IMR-90 (cell line): ENCODE results near the gene PLD6. TPM values are rescaled to one million over a fixed set of nuclear protein-coding genes. Genes with fewer than 3 reads are reported as not detected.

Experiments used
- ATAC-seq: fragments of 200-7000 bp; cut with Tn5 transposase; 2 replicates; pipeline ENCODE4 v1.9.1; 2020; ENCODE audit warnings: low read depth, mild to moderate bottlenecking, moderate library complexity
- BruUV-seq: library from RNA; stranded (reverse); fragments of 400-500 nt; replicated peaks from 2 replicates; lab custom pipeline; 2021; lab: Mats Ljungman, UMichigan
- CTCF ChIA-PET: fragments of 300-600 bp; formaldehyde crosslinking; extraction: SDS; loops from one replicate; lab custom pipeline; 2021; ENCODE audit warnings: antibody characterized with exemption; lab: Yijun Ruan, JAX
- POLR2A ChIA-PET: fragments of 300-600 bp; sonication (Branson Sonifier 250); formaldehyde crosslinking; loops from one replicate; lab custom pipeline; 2022; ENCODE audit warnings: antibody characterized with exemption; ENCODE audit not compliant: unreplicated experiment; lab: Charles Lee
- DNase-seq: peaks from one replicate; pipeline ENCODE4 v3.0.0; 2013
- H2AFZ ChIP-seq: replicated peaks from 2 replicates; pipeline ENCODE3; 2013; ENCODE audit warnings: low read length, mild to moderate bottlenecking; ENCODE audit not compliant: poor library complexity
- H2AK5ac ChIP-seq: 2 replicates; pipeline ENCODE4 v1.6.1; 2013; ENCODE audit warnings: low read depth, low read length, inconsistent platforms
- H2AK9ac ChIP-seq: replicated peaks from 2 replicates; pipeline ENCODE3; 2013; ENCODE audit warnings: mild to moderate bottlenecking, low read depth, low read length, moderate library complexity; ENCODE audit not compliant: poor library complexity
- H2BK120ac ChIP-seq: 2 replicates; pipeline ENCODE4 v1.6.1; 2013; ENCODE audit warnings: low read depth, low read length, inconsistent platforms
- H2BK15ac ChIP-seq: 3 replicates; pipeline ENCODE4 v1.6.1; 2013; ENCODE audit warnings: low read depth, low read length, inconsistent platforms
- H2BK20ac ChIP-seq: 2 replicates; pipeline ENCODE4 v1.6.1; 2013; ENCODE audit warnings: low read depth, mild to moderate bottlenecking, inconsistent platforms, low read length, moderate library complexity
- H2BK5ac ChIP-seq: 2 replicates; pipeline ENCODE4 v1.6.1; 2013; ENCODE audit warnings: mild to moderate bottlenecking, low read depth, low read length, inconsistent platforms; ENCODE audit not compliant: poor library complexity, severe bottlenecking
- H3K14ac ChIP-seq: replicated peaks from 2 replicates; pipeline ENCODE4 v1.6.1; 2013; ENCODE audit warnings: low read depth, low read length, inconsistent platforms
- H3K18ac ChIP-seq: 2 replicates; pipeline ENCODE4 v1.6.1; 2013; ENCODE audit warnings: low read depth, low read length, control low read depth
- H3K23ac ChIP-seq: 2 replicates; pipeline ENCODE4 v1.6.1; 2013; ENCODE audit warnings: low read depth, low read length, inconsistent platforms
- H3K27ac ChIP-seq: 2 replicates; pipeline ENCODE4 v1.5.1; 2013; ENCODE audit warnings: mild to moderate bottlenecking, control low read depth, low read length; ENCODE audit not compliant: insufficient read depth
- H3K27me3 ChIP-seq: 2 replicates; pipeline ENCODE4 v1.6.1; 2013; ENCODE audit warnings: low read length; ENCODE audit not compliant: control insufficient read depth, insufficient read depth
- H3K36me3 ChIP-seq: 2 replicates; pipeline ENCODE4 v1.6.1; 2013; ENCODE audit warnings: low read length, mixed read lengths; ENCODE audit not compliant: control insufficient read depth, insufficient read depth
- H3K4ac ChIP-seq: 2 replicates; pipeline ENCODE4 v1.6.1; 2013; ENCODE audit warnings: low read depth, low read length, inconsistent platforms
- H3K4me1 ChIP-seq: 2 replicates; pipeline ENCODE4 v1.6.1; 2013; ENCODE audit warnings: low read length, mixed read lengths; ENCODE audit not compliant: control insufficient read depth, insufficient read depth
- H3K4me2 ChIP-seq: 2 replicates; pipeline ENCODE4 v1.6.1; 2013; ENCODE audit warnings: low read depth, mild to moderate bottlenecking, control low read depth, low read length, moderate library complexity
- H3K4me3 ChIP-seq: 2 replicates; pipeline ENCODE4 v1.5.1; 2013; ENCODE audit warnings: low read depth, mild to moderate bottlenecking, control low read depth, low read length, moderate library complexity; ENCODE audit not compliant: insufficient read depth
- H3K56ac ChIP-seq: 2 replicates; pipeline ENCODE4 v1.6.1; 2013; ENCODE audit warnings: low read length, inconsistent platforms; ENCODE audit not compliant: insufficient read depth; ENCODE audit errors: extremely low read depth
- H3K79me1 ChIP-seq, 2 experiments: 2 replicates each; pipeline ENCODE4 v1.6.1; 2013; ENCODE audit warnings: low read length in 2 of 2, inconsistent platforms in 1 of 2, low read depth in 1 of 2
- H3K9ac ChIP-seq: 2 replicates; pipeline ENCODE4 v1.6.1; 2013; ENCODE audit warnings: low read depth, low read length, control low read depth
- H3K9me1 ChIP-seq: 2 replicates; pipeline ENCODE4 v1.6.1; 2013; ENCODE audit warnings: low read length, inconsistent platforms; ENCODE audit not compliant: insufficient read depth
- H3K9me3 ChIP-seq: 2 replicates; pipeline ENCODE4 v1.6.1; 2013; ENCODE audit warnings: low read length; ENCODE audit not compliant: control insufficient read depth, insufficient read depth
- H4K20me1 ChIP-seq: 2 replicates; pipeline ENCODE4 v1.6.1; 2013; ENCODE audit warnings: low read length, inconsistent platforms; ENCODE audit not compliant: insufficient read depth
- H4K5ac ChIP-seq: 2 replicates; pipeline ENCODE4 v1.6.1; 2013; ENCODE audit warnings: mild to moderate bottlenecking, low read depth, low read length, control low read depth
- H4K8ac ChIP-seq, 2 experiments: 2 replicates each; pipeline ENCODE4 v1.6.1; 2013; ENCODE audit warnings: low read depth in 2 of 2, low read length in 2 of 2, control low read depth in 1 of 2, inconsistent platforms in 1 of 2
- H4K91ac ChIP-seq: 2 replicates; pipeline ENCODE4 v1.6.1; 2013; ENCODE audit warnings: low read depth, low read length, inconsistent platforms; ENCODE audit not compliant: insufficient read depth
- BHLHE40 ChIP-seq: fragments of 150-350 bp; IDR thresholded peaks from 2 replicates; pipeline ENCODE4 v1.6.1; 2016; ENCODE audit warnings: mild to moderate bottlenecking, low read depth, low read length
- CEBPB ChIP-seq: IDR thresholded peaks from 2 replicates; pipeline ENCODE4 v1.6.1; 2012; ENCODE audit warnings: low read depth, low read length, improper control_type of control experiment
- CHD1 ChIP-seq: IDR thresholded peaks from 2 replicates; pipeline ENCODE4 v1.6.1; 2012; ENCODE audit warnings: low read depth, low read length, improper control_type of control experiment
- FOS ChIP-seq: fragments of 150-350 bp; IDR thresholded peaks from 2 replicates; pipeline ENCODE4 v1.6.1; 2016; ENCODE audit warnings: low read depth, low read length
- MAFK ChIP-seq: IDR thresholded peaks from 2 replicates; pipeline ENCODE4 v1.6.1; 2012; ENCODE audit warnings: low read depth, low read length, improper control_type of control experiment
- MAZ ChIP-seq: IDR thresholded peaks from 2 replicates; pipeline ENCODE4 v1.6.1; 2012; ENCODE audit warnings: low read depth, mild to moderate bottlenecking, low read length, improper control_type of control experiment, moderate library complexity, borderline replicate concordance
- MXI1 ChIP-seq: IDR thresholded peaks from 2 replicates; pipeline ENCODE4 v1.6.1; 2012; ENCODE audit warnings: low read depth, mild to moderate bottlenecking, low read length, moderate library complexity, borderline replicate concordance
- NFE2L2 ChIP-seq: fragments of 150-350 bp; IDR thresholded peaks from 2 replicates; pipeline ENCODE4 v1.6.1; 2016; ENCODE audit warnings: low read depth, mild to moderate bottlenecking, low read length
- POLR2A ChIP-seq: IDR thresholded peaks from 2 replicates; pipeline ENCODE4 v1.6.1; 2012; ENCODE audit warnings: mild to moderate bottlenecking, low read depth, low read length
- RAD21 ChIP-seq: IDR thresholded peaks from 2 replicates; pipeline ENCODE4 v1.6.1; 2012; ENCODE audit warnings: low read length, improper control_type of control experiment
- RCOR1 ChIP-seq: IDR thresholded peaks from 2 replicates; pipeline ENCODE4 v1.6.1; 2012; ENCODE audit warnings: mild to moderate bottlenecking, low read length, improper control_type of control experiment; ENCODE audit not compliant: insufficient replicate concordance
- RFX5 ChIP-seq: IDR thresholded peaks from 2 replicates; pipeline ENCODE4 v1.8.0; 2012; ENCODE audit warnings: low read depth, mild to moderate bottlenecking, low read length, moderate library complexity
- SMC3 ChIP-seq: fragments of 150-350 bp; IDR thresholded peaks from 2 replicates; pipeline ENCODE4 v1.6.1; 2016; ENCODE audit warnings: low read depth, mild to moderate bottlenecking, antibody characterized with exemption, low read length, moderate library complexity
- WGBS, 2 experiments: methylation state at CpG; one replicate each; pipeline versions ENCODE4 v1.1.5 to v1.1.7; 2013; ENCODE audit warnings: missing lambda C conversion rate in 2 of 2; ENCODE audit not compliant: insufficient read length in 1 of 2; ENCODE audit errors: extremely low coverage in 2 of 2; 5-methylcytosine and 5-hydroxymethylcytosine counted together
- dilution Hi-C: fragments of 300-500 bp; cut with HindIII; formaldehyde crosslinking; loops from one replicate; pipeline ENCODE4 v1.14.3; 2018; ENCODE audit warnings: low sequenced_read_pairs; ENCODE audit not compliant: unreplicated experiment
- in situ Hi-C: fragments of 300-500 bp; cut with MboI; formaldehyde crosslinking; loops from 3 replicates; pipeline ENCODE4 v1.14.3; 2019; ENCODE audit warnings: low sequenced_read_pairs, inconsistent platforms, mixed read lengths
- intact Hi-C: fragments of 100-400 bp; cut with micrococcal nuclease; formaldehyde crosslinking; loops from 2 replicates; pipeline ENCODE4 v1.10.0; 2022
- polyA plus RNA-seq, 3 experiments: library from polyadenylated mRNA; depleted of rRNA; stranded (reverse); fragments of >200 nt; gene quantifications; 2 replicates each; pipeline ENCODE4 v1.2.3, GENCODE V29; 2012; ENCODE audit warnings: low replicate concordance in 1 of 3
- total RNA-seq: library from RNA; depleted of rRNA; stranded (reverse); fragments of >200 nt; gene quantifications from 2 replicates; pipeline ENCODE4 v1.2.3, GENCODE V29; 2012
- TF ChIP-seq, protein P1 (sequence below): fragments of 150-350 bp; IDR thresholded peaks from 2 replicates; pipeline ENCODE4 v1.6.1; 2017; ENCODE audit warnings: mild to moderate bottlenecking, antibody characterized with exemption, low read length, low read depth
- TF ChIP-seq, protein P2 (sequence below): fragments of 150-350 bp; IDR thresholded peaks from 2 replicates; pipeline ENCODE4 v1.6.1; 2016; ENCODE audit warnings: low read depth, mild to moderate bottlenecking, low read length, moderate library complexity, borderline replicate concordance
- TF ChIP-seq, protein P3 (sequence below): conservative IDR thresholded peaks from 2 replicates; pipeline ENCODE4 v1.5.1; 2012; ENCODE audit warnings: mild to moderate bottlenecking, low read depth, low read length, improper control_type of control experiment

The PLD6 gene
- total and polyA plus RNA-seq, 2 of the 4 experiments (the other 2 are of a cell fraction): 1.1 to 1.5 TPM

DNA sequence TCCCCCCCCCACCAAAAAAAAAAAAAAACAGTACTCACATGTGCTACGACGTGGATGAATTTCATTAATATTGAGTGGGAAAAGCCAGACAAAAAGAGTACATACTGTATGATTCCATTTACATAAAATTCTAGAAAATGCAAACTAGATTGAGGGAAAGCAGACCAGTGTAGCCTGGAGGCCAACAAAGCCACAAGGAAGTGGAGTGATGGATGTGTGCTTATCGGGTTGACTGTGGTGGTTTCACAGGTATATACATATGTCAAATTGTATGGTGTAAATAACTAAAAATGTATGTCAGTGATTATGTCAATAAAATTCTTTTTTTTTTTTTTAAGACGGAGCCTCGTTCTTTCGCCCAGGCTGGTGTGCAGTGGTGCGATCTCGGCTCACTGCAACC is 1.9 kb upstream of the PLD6 start:
- Histone ChIP-seq H3K9ac (no peak overlapping the region), H3K14ac (no peak overlapping the region), H3K56ac (no peak overlapping the region), H4K5ac (no peak overlapping the region), H3K4me3 (no peak overlapping the region), H3K4me1 (peaks cover 14% of the 10 kb centered on the region), H2AFZ (no peak overlapping the region), H4K8ac (no peak overlapping the region), H3K4ac (no peak overlapping the region), H4K20me1 (peaks cover 4% of the 10 kb centered on the region; the same call in 1 of the 2 replicates), H2BK20ac (no peak overlapping the region), H2BK15ac (no peak overlapping the region), H3K79me1 (peaks cover 0 to 11% of the 10 kb centered on the region in 2 experiments; a peak in 2 of 4 replicates), H4K91ac (no peak overlapping the region), H2BK120ac (no peak overlapping the region), H3K23ac (no peak overlapping the region), H3K18ac (no peak overlapping the region), H2AK9ac (no peak overlapping the region), H3K4me2 (no peak overlapping the region), H3K27me3 (no peaks in the 10 kb centered on the region), H2BK5ac (no peak overlapping the region), H3K9me3 (no peaks in the 10 kb centered on the region), H2AK5ac (no peak overlapping the region), H3K9me1 (peaks cover 15% of the 10 kb centered on the region; the same call in 1 of the 2 replicates), H3K27ac (no peak overlapping the region), H3K36me3 (peaks cover 9% of the 10 kb centered on the region)
- POLR2A ChIA-PET: no interaction called here
- ATAC-seq (no peak), DNase-seq (no peak)
- in situ Hi-C loops: no loop called here
- intact Hi-C loops: no loop called here
- TF ChIP-seq MAZ (no peak), MAFK (no peak), BHLHE40 (no peak), SMC3 (no peak), RAD21 (no peak), CEBPB (no peak), POLR2A (no peak), RFX5 (no peak), FOS (no peak), RCOR1 (no peak), MXI1 (no peak), CHD1 (no peak), NFE2L2 (no peak)
- TF ChIP-seq, protein P1, sequence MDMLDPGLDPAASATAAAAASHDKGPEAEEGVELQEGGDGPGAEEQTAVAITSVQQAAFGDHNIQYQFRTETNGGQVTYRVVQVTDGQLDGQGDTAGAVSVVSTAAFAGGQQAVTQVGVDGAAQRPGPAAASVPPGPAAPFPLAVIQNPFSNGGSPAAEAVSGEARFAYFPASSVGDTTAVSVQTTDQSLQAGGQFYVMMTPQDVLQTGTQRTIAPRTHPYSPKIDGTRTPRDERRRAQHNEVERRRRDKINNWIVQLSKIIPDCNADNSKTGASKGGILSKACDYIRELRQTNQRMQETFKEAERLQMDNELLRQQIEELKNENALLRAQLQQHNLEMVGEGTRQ: no peak
- TF ChIP-seq, protein P2, sequence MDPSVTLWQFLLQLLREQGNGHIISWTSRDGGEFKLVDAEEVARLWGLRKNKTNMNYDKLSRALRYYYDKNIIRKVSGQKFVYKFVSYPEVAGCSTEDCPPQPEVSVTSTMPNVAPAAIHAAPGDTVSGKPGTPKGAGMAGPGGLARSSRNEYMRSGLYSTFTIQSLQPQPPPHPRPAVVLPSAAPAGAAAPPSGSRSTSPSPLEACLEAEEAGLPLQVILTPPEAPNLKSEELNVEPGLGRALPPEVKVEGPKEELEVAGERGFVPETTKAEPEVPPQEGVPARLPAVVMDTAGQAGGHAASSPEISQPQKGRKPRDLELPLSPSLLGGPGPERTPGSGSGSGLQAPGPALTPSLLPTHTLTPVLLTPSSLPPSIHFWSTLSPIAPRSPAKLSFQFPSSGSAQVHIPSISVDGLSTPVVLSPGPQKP: no peak
- TF ChIP-seq, protein P3, sequence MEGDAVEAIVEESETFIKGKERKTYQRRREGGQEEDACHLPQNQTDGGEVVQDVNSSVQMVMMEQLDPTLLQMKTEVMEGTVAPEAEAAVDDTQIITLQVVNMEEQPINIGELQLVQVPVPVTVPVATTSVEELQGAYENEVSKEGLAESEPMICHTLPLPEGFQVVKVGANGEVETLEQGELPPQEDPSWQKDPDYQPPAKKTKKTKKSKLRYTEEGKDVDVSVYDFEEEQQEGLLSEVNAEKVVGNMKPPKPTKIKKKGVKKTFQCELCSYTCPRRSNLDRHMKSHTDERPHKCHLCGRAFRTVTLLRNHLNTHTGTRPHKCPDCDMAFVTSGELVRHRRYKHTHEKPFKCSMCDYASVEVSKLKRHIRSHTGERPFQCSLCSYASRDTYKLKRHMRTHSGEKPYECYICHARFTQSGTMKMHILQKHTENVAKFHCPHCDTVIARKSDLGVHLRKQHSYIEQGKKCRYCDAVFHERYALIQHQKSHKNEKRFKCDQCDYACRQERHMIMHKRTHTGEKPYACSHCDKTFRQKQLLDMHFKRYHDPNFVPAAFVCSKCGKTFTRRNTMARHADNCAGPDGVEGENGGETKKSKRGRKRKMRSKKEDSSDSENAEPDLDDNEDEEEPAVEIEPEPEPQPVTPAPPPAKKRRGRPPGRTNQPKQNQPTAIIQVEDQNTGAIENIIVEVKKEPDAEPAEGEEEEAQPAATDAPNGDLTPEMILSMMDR: no peak
- CTCF ChIA-PET: no interaction called here
- 100% methylated on average over 2 of the region's 8 CpGs; no CpG with 5 or more reads in 1 of the 2 experiments for WGBS, 2 experiments
- dilution Hi-C loops: no loop called here
- BruUV-seq: no TSS peak
